SJCRH30 (cell line): ENCODE measurements around the gene OR4K1. TPM values are rescaled to one million over a fixed set of nuclear protein-coding genes. Genes with fewer than 3 reads are reported as not detected.

Experiments used
- DNase-seq, 2 experiments: peaks; one replicate each; pipeline ENCODE4 v3.0.0-alpha.2; 2015 to 2020
- H3K27ac ChIP-seq: fragments of 250-450 bp; sonication (Bioruptor Pico); 2 replicates; pipeline ENCODE4 v1.5.1; 2020; ENCODE audit warnings: mild to moderate bottlenecking, moderate library complexity
- H3K27me3 ChIP-seq: fragments of 250-450 bp; sonication (Bioruptor Pico); 2 replicates; pipeline ENCODE4 v1.5.1; 2020; ENCODE audit warnings: mild to moderate bottlenecking, moderate library complexity
- H3K36me3 ChIP-seq: fragments of 250-450 bp; sonication (Bioruptor Pico); 2 replicates; pipeline ENCODE4 v1.5.1; 2020; ENCODE audit warnings: mild to moderate bottlenecking, moderate library complexity
- H3K4me1 ChIP-seq: fragments of 250-450 bp; sonication (Bioruptor Pico); 2 replicates; pipeline ENCODE4 v1.5.1; 2020; ENCODE audit warnings: mild to moderate bottlenecking, moderate library complexity
- H3K4me3 ChIP-seq: fragments of 250-450 bp; sonication (Bioruptor Pico); 2 replicates; pipeline ENCODE4 v1.5.1; 2020; ENCODE audit warnings: mild to moderate bottlenecking, moderate library complexity
- H3K9me3 ChIP-seq: fragments of 250-450 bp; sonication (Bioruptor Pico); replicated peaks from 2 replicates; pipeline ENCODE4 v1.5.1; 2020; ENCODE audit warnings: mild to moderate bottlenecking, moderate library complexity
- total RNA-seq: library from RNA; depleted of rRNA; stranded (reverse); fragments of >200 nt; shearing (Covaris generic); gene quantifications from 2 replicates; pipeline ENCODE4 v1.2.3, GENCODE V29; 2014; rRNA removed

OR4K1 gene
- total RNA-seq, 1 experiment from 2014 or later, result not detected

DNA sequence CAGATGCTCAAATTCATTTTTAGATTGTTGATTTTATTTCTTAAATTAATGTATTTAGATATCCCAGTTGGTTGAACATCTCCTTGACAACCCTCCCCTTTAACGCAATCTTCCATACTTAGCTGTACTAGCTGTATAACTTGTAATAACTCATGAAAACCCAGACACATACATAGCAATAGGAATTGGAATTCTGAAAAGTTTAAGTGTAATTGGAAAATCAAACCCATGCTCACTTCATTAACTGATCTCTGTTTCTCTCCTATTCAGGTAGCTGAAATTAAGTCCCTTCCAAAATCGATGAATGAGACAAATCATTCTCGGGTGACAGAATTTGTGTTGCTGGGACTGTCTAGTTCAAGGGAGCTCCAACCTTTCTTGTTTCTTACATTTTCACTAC lies 44.6 kb downstream of the OR4K1 start, which contains the start of gene OR4K15:
Gene OR4K15, plus strand, starts transcription at position 301 of the 400 bp plus-strand sequence. Its CDS starts 0 bp downstream, at position 301.
- DNase-seq, result no peak
- no peaks in the 10 kb centered on the region for H3K36me3 ChIP-seq
- no peaks in the 10 kb centered on the region for H3K9me3 ChIP-seq

More for the DNA sequence above, 44.6 kb downstream of the OR4K1 start, which contains the start of gene OR4K15:
- no peaks in the 10 kb centered on the region for H3K4me1 ChIP-seq
- H3K27me3 ChIP-seq, result no peaks in the 10 kb centered on the region
- H3K4me3 ChIP-seq, result no peak within 1 kb of the TSS
- H3K27ac ChIP-seq, result no peak within 1 kb of the TSS

Other genes starting within 250 kb of the OR4K1 start
- gene OR11H2, start 217.0 kb upstream of the OR4K1 start, total RNA-seq, result not detected in 2 replicates
- gene OR4Q3, start 187.3 kb upstream of the OR4K1 start, total RNA-seq, result not detected in 2 replicates
- not detected in 2 replicates for gene OR4M1, start 157.4 kb upstream of the OR4K1 start, total RNA-seq
- gene OR4N2, start 127.1 kb upstream of the OR4K1 start, total RNA-seq, result not detected in 2 replicates
- not detected in 2 replicates for gene OR4K2, start 55.8 kb upstream of the OR4K1 start, total RNA-seq
- not detected in 2 replicates for gene OR4K5, start 10.3 kb upstream of the OR4K1 start, total RNA-seq
- gene OR4K15, start 44.7 kb downstream of the OR4K1 start, total RNA-seq, result not detected in 2 replicates
- not detected in 2 replicates for gene OR4Q2, start 71.2 kb downstream of the OR4K1 start, total RNA-seq
- not detected in 2 replicates for gene OR4K14, start 88.4 kb downstream of the OR4K1 start, total RNA-seq
- not detected in 2 replicates for gene OR4K13, start 105.1 kb downstream of the OR4K1 start, total RNA-seq
- gene OR4L1, start 129.1 kb downstream of the OR4K1 start, total RNA-seq, result not detected in 2 replicates
- gene OR4K17, start 179.8 kb downstream of the OR4K1 start, total RNA-seq, result 0.14 TPM in 1 of 2 replicates, not detected in the other
- gene OR4N5, start 207.9 kb downstream of the OR4K1 start, total RNA-seq, result not detected in 2 replicates